ENCODE data around the gene GBP5.

GRCh38 chr1:89285745-89286380 is 13.2 kb upstream of the GBP5 start:
- TF ChIP-seq CTCF (IDR thresholded peaks at IDR 0.05) (no peak), RAD21 (IDR thresholded peaks at IDR 0.05; ENCODE audit: low read length) (no peak), RCOR1 (IDR thresholded peaks at IDR 0.05; ENCODE audit: low read length) (no peak), USF1 (IDR thresholded peaks at IDR 0.05; ENCODE audit: borderline replicate concordance, low read depth) (no peak), FOXM1 (IDR thresholded peaks at IDR 0.05; ENCODE audit: low read depth) (no peak), USF2 (IDR thresholded peaks at IDR 0.05; ENCODE audit: borderline replicate concordance, low read depth, low read length) (no peak)

All from SK-N-SH (cell line).